PC-3 (cell line): ENCODE results near the gene SLC35B4. TPM values are rescaled to one million over a fixed set of nuclear protein-coding genes. Genes with fewer than 3 reads are reported as not detected.

Source experiments
- ATAC-seq: fragments of 200-7000 bp; cut with Tn5 transposase; 2 replicates; pipeline ENCODE4 v1.9.1; 2020; ENCODE audit warnings: mild to moderate bottlenecking, moderate library complexity
- BruUV-seq: library from RNA; stranded (reverse); fragments of 400-500 nt; replicated peaks from 2 replicates; lab custom pipeline; 2021; lab: Mats Ljungman, UMichigan
- CTCF ChIA-PET: fragments of 300-600 bp; sonication (Branson Sonifier 250); formaldehyde crosslinking; loops from one replicate; lab custom pipeline; 2022; ENCODE audit warnings: antibody characterized with exemption; lab: Charles Lee
- POLR2A ChIA-PET: fragments of 300-600 bp; sonication (Branson Sonifier 250); formaldehyde crosslinking; loops from one replicate; lab custom pipeline; 2022; ENCODE audit warnings: antibody characterized with exemption; ENCODE audit not compliant: unreplicated experiment; lab: Charles Lee
- DNase-seq: peaks from one replicate; pipeline ENCODE4 v3.0.0-alpha.2; 2015
- H2AFZ ChIP-seq: fragments of 300-600 bp; sonication (generic); 2 replicates; pipeline ENCODE4 v1.6.0; 2016; ENCODE audit warnings: antibody characterized with exemption, low read length
- H3F3A ChIP-seq: fragments of 300-600 bp; sonication (generic); one replicate; pipeline ENCODE4 v1.6.0; 2017; ENCODE audit warnings: antibody characterized with exemption, low read length, control low read depth, mild to moderate bottlenecking; ENCODE audit not compliant: unreplicated experiment
- H3K27ac ChIP-seq: fragments of 300-600 bp; sonication (generic); 2 replicates; pipeline ENCODE4 v1.5.1; 2016; ENCODE audit warnings: mild to moderate bottlenecking, low read length
- H3K27me3 ChIP-seq: fragments of 300-600 bp; sonication (generic); 2 replicates; pipeline ENCODE4 v1.6.1; 2016; ENCODE audit warnings: low read length, mixed read lengths
- H3K36me3 ChIP-seq: fragments of 300-600 bp; sonication (generic); 2 replicates; pipeline ENCODE4 v1.6.1; 2016; ENCODE audit warnings: low read depth, mixed run types, low read length, mixed read lengths
- H3K4me1 ChIP-seq: fragments of 300-600 bp; sonication (generic); 2 replicates; pipeline ENCODE4 v1.5.1; 2016; ENCODE audit warnings: low read length; ENCODE audit not compliant: insufficient read depth
- H3K4me2 ChIP-seq: fragments of 300-600 bp; sonication (generic); 2 replicates; pipeline ENCODE4 v1.6.0; 2016; ENCODE audit warnings: low read length
- H3K4me3 ChIP-seq: fragments of 300-600 bp; sonication (generic); 2 replicates; pipeline ENCODE4 v1.5.1; 2016; ENCODE audit warnings: mild to moderate bottlenecking, low read length, mixed read lengths
- H3K79me2 ChIP-seq: fragments of 300-600 bp; sonication (generic); 2 replicates; pipeline ENCODE4 v1.6.1; 2017; ENCODE audit warnings: low read length, mixed read lengths
- H3K9ac ChIP-seq: fragments of 300-600 bp; sonication (generic); 2 replicates; pipeline ENCODE4 v1.6.0; 2016; ENCODE audit warnings: mild to moderate bottlenecking, low read length
- H3K9me2 ChIP-seq: fragments of 300-600 bp; sonication (generic); replicated peaks from 2 replicates; pipeline ENCODE4 v1.6.1; 2016; ENCODE audit warnings: mixed run types, low read length, mixed read lengths
- H3K9me3 ChIP-seq: fragments of 300-600 bp; sonication (generic); 2 replicates; pipeline ENCODE4 v1.6.1; 2016; ENCODE audit warnings: low read length, mixed read lengths
- H4K20me1 ChIP-seq: fragments of 300-600 bp; sonication (generic); 2 replicates; pipeline ENCODE4 v1.6.1; 2016; ENCODE audit warnings: low read length, mixed read lengths
- CTCF ChIP-seq: fragments of 300-600 bp; sonication (generic); conservative IDR thresholded peaks from 2 replicates; pipeline ENCODE4 v1.5.1; 2017; ENCODE audit warnings: antibody characterized with exemption, low read depth, mild to moderate bottlenecking, low read length
- EZH2 ChIP-seq: fragments of 300-600 bp; sonication (generic); IDR thresholded peaks from one replicate; pipeline ENCODE4 v1.6.1; 2017; ENCODE audit warnings: antibody characterized with exemption, mild to moderate bottlenecking, low read length; ENCODE audit not compliant: unreplicated experiment
- EZH2phosphoT487 ChIP-seq: fragments of 300-600 bp; sonication (generic); IDR thresholded peaks from 2 replicates; pipeline ENCODE4 v1.6.1; 2018; ENCODE audit warnings: mild to moderate bottlenecking, antibody characterized with exemption, low read length, borderline replicate concordance
- intact Hi-C: fragments of 100-400 bp; cut with micrococcal nuclease; formaldehyde crosslinking; loops from 2 replicates; pipeline ENCODE4 v1.9.0; 2023
- total RNA-seq: library from RNA; depleted of rRNA; stranded (reverse); fragments of >200 nt; gene quantifications from 2 replicates; pipeline ENCODE4 v1.2.3, GENCODE V29; 2014

Gene SLC35B4
- total RNA-seq, 1 experiment from 2014 or later: 34.2 TPM

GRCh38 chr7:134315679-134316538 is 821 bp downstream of the SLC35B4 start:
- Histone ChIP-seq H3K27me3 (no peaks in the 10 kb centered on the region), H3K4me3 (peak overlapping the region; percentile 85), H3F3A (no peaks in the 10 kb centered on the region), H3K9me2 (no peaks in the 10 kb centered on the region), H3K27ac (peak overlapping the region; percentile 35; the same call in 1 of the 2 replicates), H4K20me1 (no peaks in the 10 kb centered on the region), H3K36me3 (no peaks in the 10 kb centered on the region), H3K9me3 (no peaks in the 10 kb centered on the region), H3K4me1 (peaks cover 13% of the 10 kb centered on the region), H3K4me2 (peak overlapping the region; percentile 86), H3K9ac (peak overlapping the region; percentile 85), H2AFZ (peak overlapping the region; percentile 89), H3K79me2 (peaks cover 19% of the 10 kb centered on the region)
- BruUV-seq: TSS peak; percentile 34
- intact Hi-C loops: loop anchor here (2.0 to 5.0 kb wide), 2 partner anchors 189 to 284 kb away; partner anchors contain the start of gene LRGUK
- ATAC-seq (peak; percentile 5), DNase-seq (peak; percentile 6)
- TF ChIP-seq CTCF: no peak
- no peak for TF ChIP-seq EZH2phosphoT487
- no peak for TF ChIP-seq EZH2
- ChIA-PET CTCF (interaction anchor here (0.7 kb wide), 2 partner anchors 10 to 50 kb away, joined by 3 read pairs; no protein-coding TSS in a partner anchor), POLR2A (interaction anchor here (0.5 to 0.8 kb wide), 5 partner anchors 37 to 1129 kb away, joined by 3 to 15 read pairs (median 4); no protein-coding TSS in a partner anchor)

GRCh38 chr7:134313543-134313942 is 3.2 kb downstream of the SLC35B4 start:
- H3K27me3 ChIP-seq: no peaks in the 10 kb centered on the region
- ATAC-seq: no peak
- H4K20me1 ChIP-seq: no peaks in the 10 kb centered on the region
- H3K27ac ChIP-seq: no peak overlapping the region
- H3K4me2 ChIP-seq: no peak overlapping the region
- TF ChIP-seq EZH2phosphoT487 (no peak), EZH2 (no peak), CTCF (no peak)
- H3K9me3 ChIP-seq: no peaks in the 10 kb centered on the region
- peaks cover 19% of the 10 kb centered on the region for H3K79me2 ChIP-seq
- H3F3A ChIP-seq: no peaks in the 10 kb centered on the region
- DNase-seq: no peak
- no peak overlapping the region for H2AFZ ChIP-seq
- H3K9ac ChIP-seq: no peak overlapping the region
- no TSS peak for BruUV-seq
- peaks cover 3% of the 10 kb centered on the region; the same call in 1 of the 2 replicates for H3K36me3 ChIP-seq
- intact Hi-C loops: no loop called here
- no peak overlapping the region for H3K4me3 ChIP-seq
- peaks cover 13% of the 10 kb centered on the region for H3K4me1 ChIP-seq
- POLR2A ChIA-PET: interaction anchor here (0.6 kb wide), 1 partner anchor 1051 kb away, joined by 5 read pairs; no protein-coding TSS in a partner anchor
- no peaks in the 10 kb centered on the region for H3K9me2 ChIP-seq
- CTCF ChIA-PET: interaction anchor here (0.6 kb wide), 1 partner anchor 44 kb away, joined by 3 read pairs; no protein-coding TSS in a partner anchor

- Histone ChIP-seq H3K27ac (no peak overlapping the region), H2AFZ (no peak overlapping the region), H3K4me1 (peaks cover 14% of the 10 kb centered on the region), H3K9me3 (no peaks in the 10 kb centered on the region), H3K4me2 (no peak overlapping the region), H3K9me2 (no peaks in the 10 kb centered on the region), H3K27me3 (no peaks in the 10 kb centered on the region), H4K20me1 (no peaks in the 10 kb centered on the region), H3K9ac (no peak overlapping the region), H3K4me3 (no peak overlapping the region), H3F3A (no peaks in the 10 kb centered on the region), H3K36me3 (peaks cover 3% of the 10 kb centered on the region; the same call in 1 of the 2 replicates), H3K79me2 (peaks cover 19% of the 10 kb centered on the region)
- BruUV-seq: no TSS peak
- intact Hi-C loops: no loop called here
- TF ChIP-seq EZH2phosphoT487 (no peak), CTCF (no peak), EZH2 (no peak)
- no peak for ATAC-seq
- CTCF ChIA-PET: no interaction called here
- POLR2A ChIA-PET: no interaction called here
- DNase-seq: no peak
These were observed 4.0 kb downstream of the SLC35B4 start for GRCh38 chr7:134312717-134313116.
